Naive thymus-derived CD8-positive, alpha-beta T cell (primary cell): ENCODE data around the gene BMPER. TPM values are rescaled to one million over a fixed set of nuclear protein-coding genes. Genes with fewer than 3 reads are reported as not detected.

Experiments used
- ATAC-seq, 2 donors: fragments of 150-1000 bp; cut with Tn5 transposase in 1 of 2; sonication (Bioruptor Pico), chemical (Tn5 transposase) in 1 of 2; 1 replicate in 1 of 2; 2 replicates in 1 of 2; pipeline ENCODE4 v1.10.0; 2021; ENCODE audit warnings: mild to moderate bottlenecking in 2 of 2, moderate library complexity in 2 of 2
- POLR2A ChIA-PET: fragments of 350-600 bp; sonication (Branson Sonifier 250); formaldehyde crosslinking; loops from one replicate; lab custom pipeline; 2021; ENCODE audit warnings: antibody characterized with exemption; lab: Charles Lee
- DNase-seq, 10 donors: peaks; one replicate each; pipeline versions ENCODE4 v3.0.0 to v3.0.0-alpha.2; 2020 to 2022
- H3K27ac Mint-ChIP-seq, 10 donors: one replicate each; pipeline ENCODE4 v1.8.0; 2020 to 2022; ENCODE audit warnings: mild to moderate bottlenecking in 10 of 10, mixed read lengths in 10 of 10, moderate library complexity in 4 of 10, inconsistent platforms in 1 of 10
- H3K27me3 Mint-ChIP-seq, 5 donors: one replicate each; pipeline ENCODE4 v1.8.0; 2021 to 2022; ENCODE audit warnings: mixed read lengths in 5 of 5
- H3K36me3 Mint-ChIP-seq, 3 donors: one replicate each; pipeline ENCODE4 v1.8.0; 2020 to 2022; ENCODE audit warnings: mixed read lengths in 3 of 3, mild to moderate bottlenecking in 2 of 3, inconsistent platforms in 1 of 3
- H3K4me1 Mint-ChIP-seq, 4 donors: one replicate each; pipeline ENCODE4 v1.8.0; 2021 to 2022; ENCODE audit warnings: mixed read lengths in 4 of 4
- H3K4me3 Mint-ChIP-seq, 10 donors: one replicate each; pipeline ENCODE4 v1.8.0; 2020 to 2022; ENCODE audit warnings: mild to moderate bottlenecking in 10 of 10, mixed read lengths in 10 of 10, moderate library complexity in 6 of 10, inconsistent platforms in 1 of 10
- H3K9me3 Mint-ChIP-seq, 9 donors: one replicate each; pipeline ENCODE4 v1.8.0; 2020 to 2022; ENCODE audit warnings: mixed read lengths in 9 of 9, mild to moderate bottlenecking in 3 of 9, inconsistent platforms in 1 of 9, moderate library complexity in 1 of 9
- polyA plus RNA-seq, 3 donors: library from polyadenylated mRNA; unstranded; fragments of 300-500 nt; fragmentation: Illumina TruSeq; gene quantifications; one replicate each; pipeline ENCODE4 v1.2.3, GENCODE V29; 2021
- total RNA-seq, 8 experiments: library from RNA in 2 of 8; stranded (reverse) in 2 of 8; gene quantifications; one replicate each; pipeline ENCODE4 v1.2.3 and lab custom pipeline; 2021 to 2026

Gene BMPER
- total and polyA plus RNA-seq, 5 experiments from 2014 or later: not detected

GRCh38 chr7:34136698-34137097, 231.4 kb downstream of the BMPER start:
- POLR2A ChIA-PET: no interaction called here
- no peak overlapping the region for H3K27ac Mint-ChIP-seq
- peaks cover 0 to 9% (median 4%) of the 10 kb centered on the region in 9 donors for H3K9me3 Mint-ChIP-seq
- no peak for DNase-seq
- peaks cover 0 to 5% (median 3%) of the 10 kb centered on the region in 5 donors for H3K27me3 Mint-ChIP-seq
- no peaks in the 10 kb centered on the region for H3K4me1 Mint-ChIP-seq
- H3K36me3 Mint-ChIP-seq: no peaks in the 10 kb centered on the region
- no peak overlapping the region for H3K4me3 Mint-ChIP-seq
- ATAC-seq: no peak

GRCh38 chr7:34137176-34137575, 231.8 kb downstream of the BMPER start:
- Mint-ChIP-seq H3K27ac (no peak overlapping the region), H3K27me3 (peaks cover 0 to 5% (median 3%) of the 10 kb centered on the region in 5 donors), H3K36me3 (no peaks in the 10 kb centered on the region), H3K4me1 (no peaks in the 10 kb centered on the region), H3K9me3 (peaks cover 0 to 8% (median 3%) of the 10 kb centered on the region in 9 donors), H3K4me3 (no peak overlapping the region)
- no peak for DNase-seq
- POLR2A ChIA-PET: no interaction called here
- no peak for ATAC-seq

GRCh38 chr7:34138483-34138882, 233.1 kb downstream of the BMPER start:
- peaks cover 0 to 5% (median 3%) of the 10 kb centered on the region in 5 donors for H3K27me3 Mint-ChIP-seq
- H3K36me3 Mint-ChIP-seq: no peaks in the 10 kb centered on the region
- no peak overlapping the region for H3K4me3 Mint-ChIP-seq
- no peaks in the 10 kb centered on the region for H3K4me1 Mint-ChIP-seq
- no peak for ATAC-seq
- no peak overlapping the region for H3K27ac Mint-ChIP-seq
- POLR2A ChIA-PET: no interaction called here
- peaks cover 0 to 7% (median 1%) of the 10 kb centered on the region in 9 donors for H3K9me3 Mint-ChIP-seq
- DNase-seq: no peak

GRCh38 chr7:34139086-34139485, 233.7 kb downstream of the BMPER start:
- Mint-ChIP-seq H3K27ac (no peak overlapping the region), H3K4me3 (no peak overlapping the region), H3K36me3 (no peaks in the 10 kb centered on the region), H3K27me3 (peaks cover 0 to 6% (median 0%) of the 10 kb centered on the region in 5 donors), H3K4me1 (no peaks in the 10 kb centered on the region), H3K9me3 (peaks cover 0 to 7% (median 3%) of the 10 kb centered on the region in 9 donors)
- DNase-seq (no peak), ATAC-seq (no peak)
- POLR2A ChIA-PET: no interaction called here

- H3K27me3 Mint-ChIP-seq: peaks cover 0 to 10% (median 0%) of the 10 kb centered on the region in 5 donors
These were observed 234.7 kb downstream of the BMPER start for GRCh38 chr7:34140066-34140465.

GRCh38 chr7:34143402-34143801, 238.1 kb downstream of the BMPER start:
- Mint-ChIP-seq H3K27ac (no peak overlapping the region), H3K4me3 (no peak overlapping the region), H3K9me3 (peaks cover 0 to 14% (median 2%) of the 10 kb centered on the region in 9 donors), H3K4me1 (no peaks in the 10 kb centered on the region), H3K27me3 (peaks cover 0 to 7% (median 0%) of the 10 kb centered on the region in 5 donors), H3K36me3 (no peaks in the 10 kb centered on the region)
- POLR2A ChIA-PET: no interaction called here
- ATAC-seq (no peak), DNase-seq (no peak)

More at GRCh38 chr7:34140066-34140465, 234.7 kb downstream of the BMPER start:
- Mint-ChIP-seq H3K27ac (no peak overlapping the region), H3K36me3 (no peaks in the 10 kb centered on the region), H3K9me3 (peaks cover 0 to 14% (median 4%) of the 10 kb centered on the region in 9 donors), H3K4me3 (no peak overlapping the region), H3K4me1 (no peaks in the 10 kb centered on the region)
- ATAC-seq (no peak), DNase-seq (no peak)
- POLR2A ChIA-PET: no interaction called here

GRCh38 chr7:34145603-34146002, 240.3 kb downstream of the BMPER start:
- Mint-ChIP-seq H3K4me3 (no peak overlapping the region), H3K9me3 (peaks cover 0 to 14% (median 2%) of the 10 kb centered on the region in 9 donors), H3K4me1 (no peaks in the 10 kb centered on the region), H3K27ac (no peak overlapping the region), H3K27me3 (peaks cover 0 to 7% (median 0%) of the 10 kb centered on the region in 5 donors), H3K36me3 (no peaks in the 10 kb centered on the region)
- POLR2A ChIA-PET: no interaction called here
- no peak for ATAC-seq
- DNase-seq: no peak

- no peaks in the 10 kb centered on the region for H3K36me3 Mint-ChIP-seq
These were observed 248.4 kb downstream of the BMPER start for GRCh38 chr7:34153656-34154270.

GRCh38 chr7:34155220-34155908, 250.0 kb downstream of the BMPER start:
- Mint-ChIP-seq H3K36me3 (no peaks in the 10 kb centered on the region), H3K27me3 (no peaks in the 10 kb centered on the region), H3K9me3 (peaks cover 0 to 16% (median 2%) of the 10 kb centered on the region in 9 donors), H3K4me3 (no peak overlapping the region), H3K27ac (no peak overlapping the region), H3K4me1 (no peaks in the 10 kb centered on the region)
- ATAC-seq (no peak), DNase-seq (no peak)
- POLR2A ChIA-PET: no interaction called here

More at GRCh38 chr7:34153656-34154270, 248.4 kb downstream of the BMPER start:
- Mint-ChIP-seq H3K27me3 (no peaks in the 10 kb centered on the region), H3K9me3 (peaks cover 0 to 16% (median 2%) of the 10 kb centered on the region in 9 donors), H3K4me3 (no peak overlapping the region), H3K27ac (no peak overlapping the region), H3K4me1 (no peaks in the 10 kb centered on the region)
- POLR2A ChIA-PET: no interaction called here
- no peak for ATAC-seq
- DNase-seq: no peak

GRCh38 chr7:34156336-34156735, 251.0 kb downstream of the BMPER start:
- ATAC-seq (no peak), DNase-seq (no peak)
- Mint-ChIP-seq H3K27me3 (no peaks in the 10 kb centered on the region), H3K36me3 (no peaks in the 10 kb centered on the region), H3K27ac (no peak overlapping the region), H3K9me3 (peaks cover 0 to 16% (median 2%) of the 10 kb centered on the region in 9 donors), H3K4me1 (no peaks in the 10 kb centered on the region), H3K4me3 (no peak overlapping the region)
- POLR2A ChIA-PET: no interaction called here

GRCh38 chr7:34157137-34157536, 251.8 kb downstream of the BMPER start:
- no peaks in the 10 kb centered on the region for H3K36me3 Mint-ChIP-seq
- H3K4me3 Mint-ChIP-seq: no peak overlapping the region
- POLR2A ChIA-PET: no interaction called here
- no peaks in the 10 kb centered on the region for H3K4me1 Mint-ChIP-seq
- DNase-seq: no peak
- no peaks in the 10 kb centered on the region for H3K27me3 Mint-ChIP-seq
- H3K9me3 Mint-ChIP-seq: peaks cover 0 to 16% (median 2%) of the 10 kb centered on the region in 9 donors
- H3K27ac Mint-ChIP-seq: no peak overlapping the region
- no peak for ATAC-seq

GRCh38 chr7:34158368-34159153, 253.2 kb downstream of the BMPER start:
- Mint-ChIP-seq H3K9me3 (peaks cover 0 to 16% (median 3%) of the 10 kb centered on the region in 9 donors), H3K27ac (no peak overlapping the region), H3K4me3 (no peak overlapping the region), H3K27me3 (no peaks in the 10 kb centered on the region), H3K4me1 (no peaks in the 10 kb centered on the region), H3K36me3 (no peaks in the 10 kb centered on the region)
- no peak for ATAC-seq
- POLR2A ChIA-PET: no interaction called here
- no peak for DNase-seq

- no peaks in the 10 kb centered on the region for H3K27me3 Mint-ChIP-seq
These were observed 255.0 kb downstream of the BMPER start for GRCh38 chr7:34160261-34160752.

More at GRCh38 chr7:34160261-34160752, 255.0 kb downstream of the BMPER start:
- POLR2A ChIA-PET: no interaction called here
- no peaks in the 10 kb centered on the region for H3K36me3 Mint-ChIP-seq
- DNase-seq (no peak), ATAC-seq (no peak)
- H3K27ac Mint-ChIP-seq: no peak overlapping the region
- peaks cover 0 to 25% (median 2%) of the 10 kb centered on the region in 9 donors for H3K9me3 Mint-ChIP-seq
- H3K4me1 Mint-ChIP-seq: no peaks in the 10 kb centered on the region
- H3K4me3 Mint-ChIP-seq: no peak overlapping the region
